Kidney (tissue), 14 donors: ENCODE results near the gene CFD. TPM values are rescaled to one million over a fixed set of nuclear protein-coding genes. Genes with fewer than 3 reads are reported as not detected.
A peak's percentile ranks its signal among the peaks of the same experiment; 100 is the strongest.

Source experiments
- DNase-seq, 5 donors: peaks; one replicate each; pipeline ENCODE4 v3.0.0-alpha.2; 2013 to 2020
- FAIRE-seq: peaks from 2 replicates; lab custom pipeline; 2012; peaks lifted over from hg19 to GRCh38; lab: Jason Lieb, UNC
- H3K27ac ChIP-seq, 2 donors: one replicate each; pipeline ENCODE4 v1.7.0; 2013; ENCODE audit warnings: low read depth in 2 of 2, low read length in 2 of 2, inconsistent platforms in 1 of 2
- H3K27me3 ChIP-seq: one replicate; pipeline ENCODE4 v1.7.1; 2013; ENCODE audit warnings: low read length, inconsistent platforms; ENCODE audit not compliant: control insufficient read depth, insufficient read depth
- H3K36me3 ChIP-seq, 3 donors: one replicate each; pipeline versions ENCODE4 v1.7.0 to v1.7.1; 2013; ENCODE audit warnings: low read length in 3 of 3, control low read depth in 1 of 3, inconsistent platforms in 1 of 3; ENCODE audit not compliant: insufficient read depth in 3 of 3, control insufficient read depth in 2 of 3
- H3K4me1 ChIP-seq, 3 donors: one replicate each; pipeline versions ENCODE4 v1.7.0 to v1.7.1; 2013; ENCODE audit warnings: low read length in 3 of 3, inconsistent platforms in 1 of 3, low read depth in 1 of 3; ENCODE audit not compliant: control insufficient read depth in 2 of 3, insufficient read depth in 2 of 3
- H3K4me3 ChIP-seq, 3 donors: one replicate each; pipeline versions ENCODE4 v1.7.0 to v1.8.1; 2013; ENCODE audit warnings: low read length in 3 of 3, control low read depth in 1 of 3, inconsistent platforms in 1 of 3
- H3K9ac ChIP-seq, 3 donors: one replicate each; pipeline versions ENCODE4 v1.7.0 to v1.7.1; 2013; ENCODE audit warnings: low read length in 3 of 3, control low read depth in 1 of 3, inconsistent platforms in 1 of 3
- H3K9me3 ChIP-seq, 3 donors: one replicate each; pipeline versions ENCODE4 v1.7.0 to v1.7.1; 2013; ENCODE audit warnings: low read length in 3 of 3, control low read depth in 1 of 3, inconsistent platforms in 1 of 3; ENCODE audit not compliant: control insufficient read depth in 2 of 3, insufficient read depth in 1 of 3
- intact Hi-C: fragments of 100-400 bp; cut with DNase I; formaldehyde crosslinking; loops from one replicate; pipeline ENCODE4 v1.11.1; 2022
- polyA plus RNA-seq: library from polyadenylated mRNA; stranded (reverse); fragments of 350-450 nt; fragmentation: Illumina TruSeq; extraction: RNeasy Lipid Tissue Mini Kit (QIAGEN cat#74804); gene quantifications from one replicate; pipeline ENCODE4 v1.2.3, GENCODE V29; 2014; ENCODE audit warnings: low read depth, low replicate concordance; ENCODE audit not compliant: insufficient read depth
- total RNA-seq: library from RNA; stranded (reverse); fragmentation: NEBNext Ultra II Directional; extraction: Animal tissue kit (Norgen Biotek cat#: 25700); gene quantifications from one replicate; pipeline ENCODE4 v1.2.1, GENCODE V29; 2021
- TF ChIP-seq, protein P1 (sequence below): IDR thresholded peaks from 3 replicates; pipeline ENCODE4 v1.5.1; 2012; ENCODE audit warnings: mild to moderate bottlenecking, moderate library complexity, borderline replicate concordance; ENCODE audit not compliant: insufficient read depth; ENCODE audit errors: extremely low read depth
- donor health status: control.
- donor health status: control.
- donor health status: control.
- donor health status: control.
- donor health status: control.
- donor health status: DM: yes; HTN: yes; CAD: no.
- donor health status: Normal renal cell carcinoma (clear cell type).

CFD gene
- total and polyA plus RNA-seq, 2 donors from 2014 or later, result 4.6 to 35.1 TPM

DNA sequence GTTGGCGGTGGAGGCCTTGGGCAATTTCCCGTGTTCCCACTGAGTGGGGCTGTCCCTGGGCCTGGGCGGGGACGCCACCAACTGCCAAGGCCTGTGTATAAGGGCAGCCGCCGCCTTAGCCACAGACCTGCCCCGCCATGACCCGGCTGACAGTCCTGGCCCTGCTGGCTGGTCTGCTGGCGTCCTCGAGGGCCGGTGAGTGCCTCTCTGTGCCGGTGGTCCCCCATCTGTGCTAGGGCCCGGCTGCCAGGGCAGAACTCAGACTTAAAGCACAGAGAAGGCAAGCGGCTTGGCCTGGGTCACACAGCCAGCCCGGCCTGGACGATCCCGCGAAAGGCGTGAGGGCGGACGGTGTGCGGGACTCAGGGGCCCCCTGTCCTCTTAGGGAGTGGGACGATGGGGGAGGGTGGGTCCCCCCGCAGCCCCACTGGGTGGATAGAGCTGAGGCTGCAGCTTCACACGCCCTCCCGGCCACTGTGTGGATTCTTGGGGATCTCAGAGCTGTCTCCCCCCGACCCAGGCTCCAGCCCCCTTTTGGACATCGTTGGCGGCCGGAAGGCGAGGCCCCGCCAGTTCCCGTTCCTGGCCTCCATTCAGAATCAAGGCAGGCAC lies 31.6 kb upstream of the CFD start, which contains the start of gene AZU1:
TSS of gene AZU1 (plus strand) at position 128 of the 612 bp plus-strand sequence. CDS start at position 138, 10 bp downstream.
- TF ChIP-seq, protein P1, sequence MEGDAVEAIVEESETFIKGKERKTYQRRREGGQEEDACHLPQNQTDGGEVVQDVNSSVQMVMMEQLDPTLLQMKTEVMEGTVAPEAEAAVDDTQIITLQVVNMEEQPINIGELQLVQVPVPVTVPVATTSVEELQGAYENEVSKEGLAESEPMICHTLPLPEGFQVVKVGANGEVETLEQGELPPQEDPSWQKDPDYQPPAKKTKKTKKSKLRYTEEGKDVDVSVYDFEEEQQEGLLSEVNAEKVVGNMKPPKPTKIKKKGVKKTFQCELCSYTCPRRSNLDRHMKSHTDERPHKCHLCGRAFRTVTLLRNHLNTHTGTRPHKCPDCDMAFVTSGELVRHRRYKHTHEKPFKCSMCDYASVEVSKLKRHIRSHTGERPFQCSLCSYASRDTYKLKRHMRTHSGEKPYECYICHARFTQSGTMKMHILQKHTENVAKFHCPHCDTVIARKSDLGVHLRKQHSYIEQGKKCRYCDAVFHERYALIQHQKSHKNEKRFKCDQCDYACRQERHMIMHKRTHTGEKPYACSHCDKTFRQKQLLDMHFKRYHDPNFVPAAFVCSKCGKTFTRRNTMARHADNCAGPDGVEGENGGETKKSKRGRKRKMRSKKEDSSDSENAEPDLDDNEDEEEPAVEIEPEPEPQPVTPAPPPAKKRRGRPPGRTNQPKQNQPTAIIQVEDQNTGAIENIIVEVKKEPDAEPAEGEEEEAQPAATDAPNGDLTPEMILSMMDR, result no peak
- Histone ChIP-seq H3K27me3 (no peaks in the 10 kb centered on the region), H3K9me3 (no peaks in the 10 kb centered on the region), H3K4me3 (no peak within 1 kb of the TSS), H3K4me1 (no peaks in the 10 kb centered on the region), H3K9ac (no peak within 1 kb of the TSS), H3K36me3 (no peaks in the 10 kb centered on the region), H3K27ac (no peak within 1 kb of the TSS)
- peak in 1 of 5 donors; percentile 71 for DNase-seq
- intact Hi-C loops, result no loop called here
- FAIRE-seq, result no peak

DNA sequence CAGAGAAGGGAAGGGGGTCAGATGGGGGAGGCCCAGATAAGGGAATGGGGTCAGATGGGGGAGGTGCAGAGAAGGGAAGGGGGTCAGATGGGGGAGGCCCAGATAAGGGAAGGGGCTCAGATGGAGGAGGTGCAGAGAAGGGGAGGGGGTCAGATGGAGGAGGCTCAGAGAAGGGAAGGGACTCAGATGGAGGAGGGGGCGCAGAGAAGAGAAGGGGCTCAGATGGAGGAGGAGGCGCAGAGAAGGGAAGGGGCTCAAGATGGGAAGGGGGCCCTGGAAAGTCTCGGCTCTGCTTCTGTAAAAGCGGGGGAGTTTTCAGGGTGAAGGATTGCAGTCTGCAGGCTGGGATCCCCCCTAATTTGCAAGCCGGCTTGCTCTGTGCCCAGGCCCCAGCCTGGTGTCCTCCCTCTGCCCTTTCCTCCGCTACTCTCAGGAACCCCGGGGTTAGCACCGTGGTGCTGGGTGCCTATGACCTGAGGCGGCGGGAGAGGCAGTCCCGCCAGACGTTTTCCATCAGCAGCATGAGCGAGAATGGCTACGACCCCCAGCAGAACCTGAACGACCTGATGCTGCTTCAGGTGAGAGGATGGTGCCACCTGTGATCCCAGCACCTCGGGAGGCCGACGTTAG lies 30.2 kb upstream of the CFD start:
- intact Hi-C loops, result no loop called here
- TF ChIP-seq, protein P1, result no peak
- no peak overlapping the region for H3K27ac ChIP-seq
- H3K4me3 ChIP-seq, result no peak overlapping the region
- no peak for DNase-seq
- H3K4me1 ChIP-seq, result no peaks in the 10 kb centered on the region
- H3K9me3 ChIP-seq, result no peaks in the 10 kb centered on the region
- FAIRE-seq, result no peak
- H3K36me3 ChIP-seq, result no peaks in the 10 kb centered on the region
- no peak overlapping the region for H3K9ac ChIP-seq
- no peaks in the 10 kb centered on the region for H3K27me3 ChIP-seq

DNA sequence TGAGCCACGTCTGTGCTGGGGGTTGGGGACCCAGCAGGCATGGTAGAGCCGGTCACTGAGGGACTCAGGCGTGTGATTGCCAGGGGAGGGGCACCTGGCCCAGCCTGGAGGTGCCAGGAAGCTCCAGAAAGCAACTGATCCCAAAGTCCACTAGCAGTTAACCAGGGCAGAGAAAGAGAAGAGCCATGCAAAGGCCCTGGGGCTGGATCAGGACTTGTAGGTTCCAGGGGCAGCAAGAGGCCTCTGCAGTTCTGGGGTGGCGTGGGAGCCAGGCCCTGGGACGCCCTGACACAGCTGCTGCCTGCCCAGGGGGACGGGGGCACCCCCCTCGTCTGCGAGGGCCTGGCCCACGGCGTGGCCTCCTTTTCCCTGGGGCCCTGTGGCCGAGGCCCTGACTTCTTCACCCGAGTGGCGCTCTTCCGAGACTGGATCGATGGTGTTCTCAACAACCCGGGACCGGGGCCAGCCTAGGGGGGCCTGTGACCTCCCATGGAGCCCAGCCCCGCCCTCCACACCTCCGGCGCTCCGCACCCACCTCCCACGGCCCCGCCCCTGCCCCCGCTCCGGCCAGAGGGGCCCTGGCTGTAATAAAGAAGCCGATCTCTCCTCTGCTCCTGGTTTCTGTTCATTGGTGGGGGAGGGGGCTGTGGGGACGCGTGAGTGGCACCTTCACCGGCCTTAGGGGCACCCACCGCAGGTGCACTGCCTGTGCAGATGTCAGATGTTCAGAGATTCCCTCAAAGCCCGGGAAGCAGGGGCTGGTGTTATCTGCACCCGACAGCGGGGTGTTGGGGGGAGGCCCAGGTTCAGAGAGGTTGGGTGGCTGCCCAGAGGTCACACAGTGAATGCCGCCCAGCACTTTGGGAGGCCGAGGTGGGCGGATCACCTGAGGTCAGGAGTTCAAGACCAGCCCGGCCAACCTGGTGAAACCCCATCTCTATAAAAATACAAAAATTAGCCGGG lies 27.8 kb upstream of the CFD start:
- intact Hi-C loops, result no loop called here
- no peaks in the 10 kb centered on the region for H3K27me3 ChIP-seq
- no peak for FAIRE-seq

More for the DNA sequence above, 27.8 kb upstream of the CFD start:
- no peaks in the 10 kb centered on the region for H3K36me3 ChIP-seq
- no peak overlapping the region for H3K9ac ChIP-seq
- H3K27ac ChIP-seq, result no peak overlapping the region
- H3K4me1 ChIP-seq, result no peaks in the 10 kb centered on the region
- DNase-seq, result no peak
- no peaks in the 10 kb centered on the region for H3K9me3 ChIP-seq
- TF ChIP-seq, protein P1, result no peak
- no peak overlapping the region for H3K4me3 ChIP-seq
